ENCODE data around the gene ALK. TPM values are rescaled to one million over a fixed set of nuclear protein-coding genes. Genes with fewer than 3 reads are reported as not detected.

ALK gene
- total RNA-seq, 1 experiment from 2014 or later = 14.7 TPM

GRCh38 chr2:29448096-29448688 lies 473.2 kb downstream of the ALK start:
- ChIA-PET POLR2A (ENCODE audit: low non-redundant PET) (no interaction called here), CTCF (no interaction called here)
- Histone ChIP-seq H3K4me3 (ENCODE audit: low read depth, low read length, poor library complexity, severe bottlenecking) (no peak overlapping the region), H3K4me1 (ENCODE audit: insufficient read depth, low read length, poor library complexity, severe bottlenecking) (peaks cover 14% of the 10 kb centered on the region), H3K9me3 (ENCODE audit: low read depth, low read length, poor library complexity, severe bottlenecking) (no peaks in the 10 kb centered on the region), H3K27me3 (replicated peaks; ENCODE audit: insufficient read depth, low read depth, low read length, poor library complexity) (no peaks in the 10 kb centered on the region), H3K27ac (ENCODE audit: low read depth, low read length, poor library complexity, severe bottlenecking) (no peak overlapping the region), H3K36me3 (ENCODE audit: insufficient read depth, low read length, poor library complexity, severe bottlenecking) (no peaks in the 10 kb centered on the region)
- DNase-seq (ENCODE audit: low spot score) = no peak
- intact Hi-C loops (cut with micrococcal nuclease; ENCODE audit: unreplicated experiment) = no loop called here
- TF ChIP-seq, protein P1, sequence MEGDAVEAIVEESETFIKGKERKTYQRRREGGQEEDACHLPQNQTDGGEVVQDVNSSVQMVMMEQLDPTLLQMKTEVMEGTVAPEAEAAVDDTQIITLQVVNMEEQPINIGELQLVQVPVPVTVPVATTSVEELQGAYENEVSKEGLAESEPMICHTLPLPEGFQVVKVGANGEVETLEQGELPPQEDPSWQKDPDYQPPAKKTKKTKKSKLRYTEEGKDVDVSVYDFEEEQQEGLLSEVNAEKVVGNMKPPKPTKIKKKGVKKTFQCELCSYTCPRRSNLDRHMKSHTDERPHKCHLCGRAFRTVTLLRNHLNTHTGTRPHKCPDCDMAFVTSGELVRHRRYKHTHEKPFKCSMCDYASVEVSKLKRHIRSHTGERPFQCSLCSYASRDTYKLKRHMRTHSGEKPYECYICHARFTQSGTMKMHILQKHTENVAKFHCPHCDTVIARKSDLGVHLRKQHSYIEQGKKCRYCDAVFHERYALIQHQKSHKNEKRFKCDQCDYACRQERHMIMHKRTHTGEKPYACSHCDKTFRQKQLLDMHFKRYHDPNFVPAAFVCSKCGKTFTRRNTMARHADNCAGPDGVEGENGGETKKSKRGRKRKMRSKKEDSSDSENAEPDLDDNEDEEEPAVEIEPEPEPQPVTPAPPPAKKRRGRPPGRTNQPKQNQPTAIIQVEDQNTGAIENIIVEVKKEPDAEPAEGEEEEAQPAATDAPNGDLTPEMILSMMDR (conservative IDR thresholded peaks at IDR 0.05; ENCODE audit: low read depth, low read length) = no peak
- no peak for TF ChIP-seq EZH2 (IDR thresholded peaks at IDR 0.05; ENCODE audit: borderline replicate concordance, low read depth, low read length, poor library complexity, severe bottlenecking)
- BruUV-seq (replicated peaks) = no TSS peak

- Histone ChIP-seq H3K4me1 (ENCODE audit: insufficient read depth, low read length, poor library complexity, severe bottlenecking) (peaks cover 20% of the 10 kb centered on the region), H3K4me3 (ENCODE audit: low read depth, low read length, poor library complexity, severe bottlenecking) (no peak overlapping the region), H3K27me3 (replicated peaks; ENCODE audit: insufficient read depth, low read depth, low read length, poor library complexity) (no peaks in the 10 kb centered on the region), H3K9me3 (ENCODE audit: low read depth, low read length, poor library complexity, severe bottlenecking) (no peaks in the 10 kb centered on the region), H3K36me3 (ENCODE audit: insufficient read depth, low read length, poor library complexity, severe bottlenecking) (no peaks in the 10 kb centered on the region), H3K27ac (ENCODE audit: low read depth, low read length, poor library complexity, severe bottlenecking) (no peak overlapping the region)
- TF ChIP-seq EZH2 (IDR thresholded peaks at IDR 0.05; ENCODE audit: borderline replicate concordance, low read depth, low read length, poor library complexity, severe bottlenecking) = no peak
- TF ChIP-seq, protein P1 (conservative IDR thresholded peaks at IDR 0.05; ENCODE audit: low read depth, low read length) = no peak
- DNase-seq (ENCODE audit: low spot score) = no peak
- POLR2A ChIA-PET (ENCODE audit: low non-redundant PET) = no interaction called here
- CTCF ChIA-PET = no interaction called here
- BruUV-seq (replicated peaks) = no TSS peak
- intact Hi-C loops (cut with micrococcal nuclease; ENCODE audit: unreplicated experiment) = no loop called here
Observed at GRCh38 chr2:29447513-29447912, 473.9 kb downstream of the ALK start.

- Histone ChIP-seq H3K4me1 (ENCODE audit: insufficient read depth, low read length, poor library complexity, severe bottlenecking) (peaks cover 20% of the 10 kb centered on the region), H3K36me3 (ENCODE audit: insufficient read depth, low read length, poor library complexity, severe bottlenecking) (no peaks in the 10 kb centered on the region), H3K4me3 (ENCODE audit: low read depth, low read length, poor library complexity, severe bottlenecking) (no peak overlapping the region), H3K9me3 (ENCODE audit: low read depth, low read length, poor library complexity, severe bottlenecking) (no peaks in the 10 kb centered on the region), H3K27me3 (replicated peaks; ENCODE audit: insufficient read depth, low read depth, low read length, poor library complexity) (no peaks in the 10 kb centered on the region), H3K27ac (ENCODE audit: low read depth, low read length, poor library complexity, severe bottlenecking) (no peak overlapping the region)
- TF ChIP-seq EZH2 (IDR thresholded peaks at IDR 0.05; ENCODE audit: borderline replicate concordance, low read depth, low read length, poor library complexity, severe bottlenecking) = no peak
- TF ChIP-seq, protein P1 (conservative IDR thresholded peaks at IDR 0.05; ENCODE audit: low read depth, low read length) = no peak
- DNase-seq (ENCODE audit: low spot score) = no peak
- CTCF ChIA-PET = no interaction called here
- BruUV-seq (replicated peaks) = no TSS peak
- intact Hi-C loops (cut with micrococcal nuclease; ENCODE audit: unreplicated experiment) = no loop called here
- POLR2A ChIA-PET (ENCODE audit: low non-redundant PET) = no interaction called here
Observed at GRCh38 chr2:29446847-29447246, 474.5 kb downstream of the ALK start.

All from A673 (cell line).